CD1c-positive myeloid dendritic cell (primary cell): Measurements from ENCODE around the gene CPLANE1.

Experiments used
- DNase-seq: peaks from one replicate; pipeline ENCODE4 v3.0.0-alpha.2; 2016; ENCODE audit errors: extremely low spot score

The CPLANE1 gene

GRCh38 chr5:37071487-37071886 lies 177.7 kb downstream of the CPLANE1 start:
- DNase-seq = no peak

- no peak for DNase-seq
Observed at GRCh38 chr5:37064442-37064841, 184.7 kb downstream of the CPLANE1 start.

- DNase-seq = no peak
Observed at GRCh38 chr5:37063739-37064138, 185.4 kb downstream of the CPLANE1 start.

GRCh38 chr5:37060030-37060429 lies 189.1 kb downstream of the CPLANE1 start:
- DNase-seq = no peak

- no peak for DNase-seq
Observed at GRCh38 chr5:37056762-37057161, 192.4 kb downstream of the CPLANE1 start.
